Measurements from ENCODE around the gene IL2RA.

GRCh38 chr10:6055929-6056328 is 6.2 kb downstream of the IL2RA start:
- no peak for TF ChIP-seq CTCF (IDR thresholded peaks at IDR 0.05)
- TF ChIP-seq POLR2A (IDR thresholded peaks at IDR 0.05) = no peak

Data from Peyer's patch (tissue), 4 donors.